CD14-positive monocyte (primary cell): Measurements from ENCODE around the gene PPBP. TPM values are rescaled to one million over a fixed set of nuclear protein-coding genes. Genes with fewer than 3 reads are reported as not detected.

Experiments
- DNase-seq, 3 donors: peaks; one replicate each; pipeline ENCODE4 v3.0.0-alpha.2; 2011 to 2022
- H2AFZ ChIP-seq: 2 replicates; pipeline ENCODE4 v1.6.0; 2012; ENCODE audit warnings: mild to moderate bottlenecking, low read depth, low read length, inconsistent platforms; ENCODE audit not compliant: insufficient read depth, poor library complexity, severe bottlenecking
- H3K27ac ChIP-seq, 2 donors: 1 replicate in 1 of 2; 2 replicates in 1 of 2; pipeline ENCODE4 v1.5.1; 2012 to 2013; ENCODE audit warnings: low read length in 2 of 2, control low read depth in 1 of 2, inconsistent platforms in 1 of 2, low read depth in 1 of 2, mild to moderate bottlenecking in 1 of 2
- H3K27me3 ChIP-seq, 2 donors: one replicate each; pipeline versions ENCODE4 v1.6.0 to v1.6.1; 2011 to 2013; ENCODE audit warnings: low read length in 2 of 2; ENCODE audit not compliant: control insufficient read depth in 2 of 2, insufficient read depth in 2 of 2
- H3K36me3 ChIP-seq, 2 donors: replicated peaks in 1 of 2; 1 replicate in 1 of 2; 2 replicates in 1 of 2; pipeline versions ENCODE4 v1.5.1 to v1.6.1; 2012 to 2013; ENCODE audit warnings: low read length in 2 of 2, control low read depth in 1 of 2, inconsistent platforms in 1 of 2, mild to moderate bottlenecking in 1 of 2; ENCODE audit not compliant: insufficient read depth in 2 of 2, control insufficient read depth in 1 of 2
- H3K4me1 ChIP-seq, 2 donors: 1 replicate in 1 of 2; 2 replicates in 1 of 2; pipeline versions ENCODE4 v1.5.1 to v1.6.1; 2012 to 2013; ENCODE audit warnings: low read length in 2 of 2, control low read depth in 1 of 2, inconsistent platforms in 1 of 2, mild to moderate bottlenecking in 1 of 2, moderate library complexity in 1 of 2; ENCODE audit not compliant: insufficient read depth in 2 of 2, control insufficient read depth in 1 of 2
- H3K4me2 ChIP-seq: replicated peaks from 2 replicates; pipeline ENCODE3; 2012; ENCODE audit warnings: low read length, moderate library complexity, mild to moderate bottlenecking; ENCODE audit not compliant: poor library complexity, severe bottlenecking; ENCODE audit errors: extremely low read depth
- H3K4me3 ChIP-seq, 3 experiments: fragments of 200-600 bp in 1 of 3; sonication (generic) in 1 of 3; replicated peaks in 1 of 3; 1 replicate in 2 of 3; 2 replicates in 1 of 3; pipeline ENCODE4 v1.5.1; 2011 to 2013; ENCODE audit warnings: low read length in 3 of 3, mild to moderate bottlenecking in 3 of 3, control low read depth in 2 of 3, low read depth in 2 of 3, inconsistent platforms in 1 of 3, moderate library complexity in 1 of 3
- H3K79me2 ChIP-seq: 2 replicates; pipeline ENCODE4 v1.6.0; 2012; ENCODE audit warnings: mild to moderate bottlenecking, control low read depth, inconsistent platforms, low read length, moderate library complexity; ENCODE audit not compliant: insufficient read depth
- H3K9ac ChIP-seq: 2 replicates; pipeline ENCODE4 v1.6.0; 2017; ENCODE audit warnings: low read length, mild to moderate bottlenecking; ENCODE audit not compliant: insufficient read depth, poor library complexity, severe bottlenecking
- H3K9me3 ChIP-seq, 2 donors: replicated peaks in 1 of 2; 1 replicate in 1 of 2; 2 replicates in 1 of 2; pipeline versions ENCODE4 v1.5.1 to v1.6.1; 2012 to 2013; ENCODE audit warnings: low read length in 2 of 2, control low read depth in 1 of 2; ENCODE audit not compliant: control insufficient read depth in 1 of 2, insufficient read depth in 1 of 2
- H4K20me1 ChIP-seq: 2 replicates; pipeline ENCODE4 v1.6.0; 2012; ENCODE audit warnings: mild to moderate bottlenecking, low read length, control low read depth, moderate library complexity; ENCODE audit not compliant: insufficient read depth
- H3K27ac Mint-ChIP-seq, 7 donors: one replicate each; pipeline ENCODE4 v1.8.0; 2020; ENCODE audit warnings: mild to moderate bottlenecking in 7 of 7, mixed read lengths in 7 of 7, moderate library complexity in 6 of 7, inconsistent platforms in 2 of 7
- H3K27me3 Mint-ChIP-seq, 3 donors: one replicate each; pipeline ENCODE4 v1.8.0; 2021 to 2022; ENCODE audit warnings: low read depth in 3 of 3, mild to moderate bottlenecking in 3 of 3, mixed read lengths in 3 of 3, moderate library complexity in 3 of 3, inconsistent platforms in 1 of 3
- H3K36me3 Mint-ChIP-seq, 2 donors: one replicate each; pipeline ENCODE4 v1.8.0; 2020; ENCODE audit warnings: mixed read lengths in 2 of 2, inconsistent platforms in 1 of 2, mild to moderate bottlenecking in 1 of 2
- H3K4me1 Mint-ChIP-seq: one replicate; pipeline ENCODE4 v1.8.0; 2020; ENCODE audit warnings: mild to moderate bottlenecking, mixed read lengths
- H3K4me3 Mint-ChIP-seq, 2 donors: one replicate each; pipeline ENCODE4 v1.8.0; 2020; ENCODE audit warnings: mild to moderate bottlenecking in 2 of 2, mixed read lengths in 2 of 2, moderate library complexity in 1 of 2
- H3K9me3 Mint-ChIP-seq, 7 donors: one replicate each; pipeline ENCODE4 v1.8.0; 2020 to 2022; ENCODE audit warnings: mixed read lengths in 7 of 7, mild to moderate bottlenecking in 6 of 7, moderate library complexity in 6 of 7, inconsistent platforms in 2 of 7
- WGBS: methylation state at CpG from one replicate; pipeline ENCODE4 v1.1.5; 2013; ENCODE audit warnings: missing lambda C conversion rate; ENCODE audit not compliant: insufficient coverage; 5-methylcytosine and 5-hydroxymethylcytosine counted together
- intact Hi-C, 2 donors: fragments of 100-400 bp; cut with micrococcal nuclease; formaldehyde crosslinking; loops; one replicate each; pipeline versions ENCODE4 v1.15.0 to v1.15.1; 2023
- polyA plus RNA-seq, 3 donors: library from polyadenylated mRNA; depleted of rRNA in 1 of 3; unstranded in 2 of 3; stranded (reverse) in 1 of 3; fragments of 300-500 nt in 2 of 3; fragments of >200 nt in 1 of 3; fragmentation: Illumina TruSeq in 2 of 3; gene quantifications; 1 replicate in 2 of 3; 2 replicates in 1 of 3; pipeline ENCODE4 v1.2.3, GENCODE V29; 2012 to 2021
- TF ChIP-seq, protein P1 (sequence below): fragments of 200-600 bp; IDR thresholded peaks from one replicate; pipeline ENCODE4 v1.8.0; 2022; ENCODE audit warnings: antibody characterized with exemption, mild to moderate bottlenecking

Gene PPBP
- polyA plus RNA-seq, 3 donors = 0.65 to 63.1 (median 16.3) TPM

DNA sequence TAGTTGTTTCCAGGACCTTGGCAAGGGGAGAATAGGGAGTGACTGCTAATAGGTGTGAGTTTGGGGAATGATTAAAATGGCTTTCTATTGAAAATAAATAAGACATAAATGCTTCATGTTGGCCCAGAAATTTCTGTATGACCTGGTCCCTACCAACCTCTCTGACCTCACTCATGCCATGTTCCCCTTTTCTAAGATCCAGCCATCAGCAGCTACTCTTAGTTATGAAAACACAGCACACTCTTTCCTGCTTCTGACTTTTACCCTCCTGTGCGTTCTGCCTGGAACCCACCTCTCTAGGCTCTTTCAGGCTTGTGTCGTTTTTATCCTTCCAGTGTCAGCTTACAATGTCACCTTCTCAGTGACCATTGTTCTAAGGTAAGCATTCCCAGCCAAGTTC lies 25.3 kb upstream of the PPBP start:
- Histone ChIP-seq H3K27me3 (no peaks in the 10 kb centered on the region), H4K20me1 (no peaks in the 10 kb centered on the region), H3K4me1 (peaks cover 1 to 6% of the 10 kb centered on the region in 2 donors), H3K4me3 (no peak overlapping the region), H3K79me2 (no peaks in the 10 kb centered on the region), H3K9me3 (no peaks in the 10 kb centered on the region), H3K9ac (no peak overlapping the region), H3K4me2 (no peak overlapping the region), H3K36me3 (no peaks in the 10 kb centered on the region), H2AFZ (no peak overlapping the region), H3K27ac (no peak overlapping the region)
- Mint-ChIP-seq H3K9me3 (peaks cover 0 to 5% (median 0%) of the 10 kb centered on the region in 7 donors), H3K27me3 (peaks cover 0 to 4% (median 2%) of the 10 kb centered on the region in 3 donors), H3K4me1 (peaks cover 11% of the 10 kb centered on the region), H3K27ac (peak overlapping the region in 1 of 7 donors; percentile 19), H3K36me3 (no peaks in the 10 kb centered on the region), H3K4me3 (no peak overlapping the region)
- intact Hi-C loops = loop anchor here in 1 of 2 donors (10.0 kb wide), 1 partner anchor 278 kb away; no protein-coding TSS in a partner anchor
- peak in 1 of 3 donors; percentile 21 for DNase-seq
- TF ChIP-seq, protein P1, sequence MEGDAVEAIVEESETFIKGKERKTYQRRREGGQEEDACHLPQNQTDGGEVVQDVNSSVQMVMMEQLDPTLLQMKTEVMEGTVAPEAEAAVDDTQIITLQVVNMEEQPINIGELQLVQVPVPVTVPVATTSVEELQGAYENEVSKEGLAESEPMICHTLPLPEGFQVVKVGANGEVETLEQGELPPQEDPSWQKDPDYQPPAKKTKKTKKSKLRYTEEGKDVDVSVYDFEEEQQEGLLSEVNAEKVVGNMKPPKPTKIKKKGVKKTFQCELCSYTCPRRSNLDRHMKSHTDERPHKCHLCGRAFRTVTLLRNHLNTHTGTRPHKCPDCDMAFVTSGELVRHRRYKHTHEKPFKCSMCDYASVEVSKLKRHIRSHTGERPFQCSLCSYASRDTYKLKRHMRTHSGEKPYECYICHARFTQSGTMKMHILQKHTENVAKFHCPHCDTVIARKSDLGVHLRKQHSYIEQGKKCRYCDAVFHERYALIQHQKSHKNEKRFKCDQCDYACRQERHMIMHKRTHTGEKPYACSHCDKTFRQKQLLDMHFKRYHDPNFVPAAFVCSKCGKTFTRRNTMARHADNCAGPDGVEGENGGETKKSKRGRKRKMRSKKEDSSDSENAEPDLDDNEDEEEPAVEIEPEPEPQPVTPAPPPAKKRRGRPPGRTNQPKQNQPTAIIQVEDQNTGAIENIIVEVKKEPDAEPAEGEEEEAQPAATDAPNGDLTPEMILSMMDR = no peak
- WGBS = 89% methylated on average over 1 of the region's 2 CpGs

DNA sequence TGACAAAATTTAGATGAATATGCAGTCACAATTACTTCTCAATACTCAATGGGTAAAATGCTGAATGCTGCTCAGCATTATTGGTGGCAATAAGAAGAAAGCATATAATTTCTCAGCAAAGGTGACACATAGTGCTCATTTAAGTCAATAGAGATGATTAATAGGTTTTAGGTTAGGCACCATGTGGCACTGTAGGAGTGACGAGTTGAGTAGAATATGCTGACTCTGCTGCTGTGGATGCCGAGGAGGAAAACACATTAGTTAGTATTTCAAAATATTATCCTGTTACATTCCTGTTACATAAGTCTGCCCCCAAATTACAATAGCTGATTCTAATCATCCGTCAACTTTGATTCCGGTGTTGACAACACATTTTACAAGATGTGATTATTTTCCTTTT lies 24.1 kb upstream of the PPBP start:
- no peaks in the 10 kb centered on the region for H3K36me3 ChIP-seq
- intact Hi-C loops = loop anchor here in 1 of 2 donors (10.0 kb wide), 1 partner anchor 277 kb away; no protein-coding TSS in a partner anchor
- H3K27me3 Mint-ChIP-seq = no peaks in the 10 kb centered on the region
- H3K36me3 Mint-ChIP-seq = no peaks in the 10 kb centered on the region
- no peaks in the 10 kb centered on the region for H3K9me3 ChIP-seq
- H3K4me1 Mint-ChIP-seq = peaks cover 4% of the 10 kb centered on the region
- DNase-seq = no peak
- H3K4me1 ChIP-seq = no peaks in the 10 kb centered on the region
- no peak overlapping the region for H2AFZ ChIP-seq
- peaks cover 0 to 5% (median 0%) of the 10 kb centered on the region in 7 donors for H3K9me3 Mint-ChIP-seq
- H3K4me3 Mint-ChIP-seq = no peak overlapping the region
- H3K79me2 ChIP-seq = no peaks in the 10 kb centered on the region
- no peaks in the 10 kb centered on the region for H4K20me1 ChIP-seq
- H3K9ac ChIP-seq = no peak overlapping the region
- TF ChIP-seq, protein P1 = no peak
- H3K4me3 ChIP-seq = no peak overlapping the region
- no peaks in the 10 kb centered on the region for H3K27me3 ChIP-seq
- no peak overlapping the region for H3K27ac Mint-ChIP-seq
- no peak overlapping the region for H3K27ac ChIP-seq
- WGBS = 76% methylated on average over 2 of the region's 4 CpGs
- no peak overlapping the region for H3K4me2 ChIP-seq
